OCI-LY1 (cell line): ENCODE data around the gene PTPN12.

Experiments
- H2AFZ ChIP-seq: fragments of 200-600 bp; sonication (generic), shearing (Covaris generic); 2 replicates; pipeline ENCODE4 v1.6.0; 2014; ENCODE audit warnings: antibody characterized with exemption, mild to moderate bottlenecking, low read length
- H3F3A ChIP-seq: fragments of 200-600 bp; sonication (generic), shearing (Covaris generic); 2 replicates; pipeline ENCODE4 v1.6.0; 2014; ENCODE audit warnings: mild to moderate bottlenecking, antibody characterized with exemption, low read length, moderate library complexity; ENCODE audit not compliant: insufficient read depth
- H3K27ac ChIP-seq: fragments of 200-600 bp; sonication (generic); 2 replicates; pipeline ENCODE4 v1.5.1; 2014; ENCODE audit warnings: low read length, mixed run types, mild to moderate bottlenecking, low read depth; ENCODE audit not compliant: poor library complexity, severe bottlenecking
- H3K27me3 ChIP-seq: fragments of 200-600 bp; sonication (generic); 2 replicates; pipeline ENCODE4 v1.6.0; 2014; ENCODE audit warnings: antibody characterized with exemption, mild to moderate bottlenecking, low read length, moderate library complexity; ENCODE audit not compliant: insufficient read depth
- H3K36me3 ChIP-seq: fragments of 200-600 bp; sonication (generic); 2 replicates; pipeline ENCODE4 v1.6.1; 2014; ENCODE audit warnings: mild to moderate bottlenecking, antibody characterized with exemption, low read length, moderate library complexity, mixed read lengths; ENCODE audit not compliant: insufficient read depth
- H3K4me1 ChIP-seq: fragments of 200-600 bp; sonication (generic); 2 replicates; pipeline ENCODE4 v1.5.1; 2014; ENCODE audit warnings: mild to moderate bottlenecking, low read length, moderate library complexity; ENCODE audit not compliant: insufficient read depth, severe bottlenecking
- H3K4me2 ChIP-seq: fragments of 200-600 bp; sonication (generic), shearing (Covaris generic); 2 replicates; pipeline ENCODE4 v1.6.1; 2014; ENCODE audit warnings: low read length
- H3K4me3 ChIP-seq: fragments of 200-600 bp; sonication (generic); 2 replicates; pipeline ENCODE4 v1.5.1; 2014; ENCODE audit warnings: low read length, low read depth, mild to moderate bottlenecking, mixed read lengths; ENCODE audit not compliant: poor library complexity, severe bottlenecking
- H3K79me2 ChIP-seq: fragments of 200-600 bp; shearing (Covaris generic); 2 replicates; pipeline ENCODE4 v1.6.1; 2016; ENCODE audit warnings: mixed run types, low read length, mixed read lengths; ENCODE audit not compliant: insufficient read depth
- H3K9ac ChIP-seq: fragments of 200-600 bp; sonication (generic), shearing (Covaris generic); 2 replicates; pipeline ENCODE4 v1.6.1; 2014; ENCODE audit warnings: mild to moderate bottlenecking, low read length, mixed read lengths
- H3K9me2 ChIP-seq: fragments of 200-600 bp; sonication (generic), shearing (Covaris generic); 2 replicates; pipeline ENCODE4 v1.6.1; 2014; ENCODE audit warnings: low read depth, mild to moderate bottlenecking, low read length, mixed read lengths
- H3K9me3 ChIP-seq: fragments of 200-600 bp; shearing (Covaris generic); 2 replicates; pipeline ENCODE4 v1.6.1; 2014; ENCODE audit warnings: low read length, mixed read lengths
- H4K20me1 ChIP-seq: fragments of 200-600 bp; sonication (generic), shearing (Covaris generic); 2 replicates; pipeline ENCODE4 v1.6.0; 2016; ENCODE audit warnings: mild to moderate bottlenecking, low read length; ENCODE audit not compliant: insufficient read depth
- CTCF ChIP-seq: fragments of 200-600 bp; sonication (generic), shearing (Covaris generic); IDR thresholded peaks from 2 replicates; pipeline ENCODE4 v1.5.1; 2017; ENCODE audit warnings: mild to moderate bottlenecking, antibody characterized with exemption, low read length, moderate library complexity, mixed read lengths
- EZH2 ChIP-seq: fragments of 200-600 bp; sonication (generic), shearing (Covaris generic); IDR thresholded peaks from 2 replicates; pipeline ENCODE4 v1.8.0; 2017; ENCODE audit warnings: borderline replicate concordance, mixed run types, mild to moderate bottlenecking, antibody characterized with exemption, low read length, moderate library complexity, mixed read lengths

PTPN12 gene

GRCh38 chr7:77548206-77548605 lies 11.1 kb downstream of the PTPN12 start:
- Histone ChIP-seq H4K20me1 (no peaks in the 10 kb centered on the region), H3K9me3 (no peaks in the 10 kb centered on the region), H3K79me2 (no peaks in the 10 kb centered on the region), H3K36me3 (no peaks in the 10 kb centered on the region), H3K4me1 (no peaks in the 10 kb centered on the region), H3K4me2 (no peak overlapping the region), H3K4me3 (no peak overlapping the region), H3K27ac (no peak overlapping the region), H3K9ac (no peak overlapping the region), H3F3A (no peaks in the 10 kb centered on the region), H2AFZ (no peak overlapping the region), H3K9me2 (no peaks in the 10 kb centered on the region), H3K27me3 (no peaks in the 10 kb centered on the region)
- TF ChIP-seq EZH2 (no peak), CTCF (no peak)

GRCh38 chr7:77549106-77549870 lies 12.2 kb downstream of the PTPN12 start:
- Histone ChIP-seq H3K9ac (no peak overlapping the region), H3K9me2 (no peaks in the 10 kb centered on the region), H3K27ac (no peak overlapping the region), H3K4me1 (no peaks in the 10 kb centered on the region), H3K4me2 (no peak overlapping the region), H4K20me1 (no peaks in the 10 kb centered on the region), H3K79me2 (no peaks in the 10 kb centered on the region), H3K27me3 (no peaks in the 10 kb centered on the region), H3K9me3 (no peaks in the 10 kb centered on the region), H3F3A (no peaks in the 10 kb centered on the region), H2AFZ (no peak overlapping the region), H3K4me3 (no peak overlapping the region), H3K36me3 (no peaks in the 10 kb centered on the region)
- TF ChIP-seq CTCF (no peak), EZH2 (no peak)

- Histone ChIP-seq H3K9me2 (no peaks in the 10 kb centered on the region), H3F3A (no peaks in the 10 kb centered on the region), H3K4me3 (no peak overlapping the region), H3K4me1 (no peaks in the 10 kb centered on the region), H4K20me1 (no peaks in the 10 kb centered on the region), H3K4me2 (no peak overlapping the region), H3K27ac (no peak overlapping the region), H3K36me3 (no peaks in the 10 kb centered on the region), H3K9ac (no peak overlapping the region), H3K27me3 (no peaks in the 10 kb centered on the region), H3K9me3 (no peaks in the 10 kb centered on the region), H3K79me2 (no peaks in the 10 kb centered on the region), H2AFZ (no peak overlapping the region)
- TF ChIP-seq CTCF (no peak), EZH2 (no peak)
Observed at GRCh38 chr7:77550586-77550985, 13.5 kb downstream of the PTPN12 start.
